ENCODE data around the gene RAB5B. TPM values are rescaled to one million over a fixed set of nuclear protein-coding genes. Genes with fewer than 3 reads are reported as not detected.

Gene RAB5B
- total and polyA plus RNA-seq, 2 donors from 2014 or later: 72.5 to 112 TPM

GRCh38 chr12:55925870-55926737 is 47.8 kb upstream of the RAB5B start:
- DNase-seq: peak in 1 of 5 donors; percentile 3
- H3K27me3 ChIP-seq (ENCODE audit: control insufficient read depth, insufficient read depth, low read length): no peaks in the 10 kb centered on the region
- peak overlapping the region; percentile 88 to 99 (median 89) for H3K4me3 ChIP-seq (ENCODE audit: low read length in 3 of 3)
- peak overlapping the region; percentile 2 to 91 (median 83) for H3K9ac ChIP-seq (ENCODE audit: low read length in 3 of 3)
- no peak for FAIRE-seq
- no peak for TF ChIP-seq CTCF (IDR thresholded peaks at IDR 0.05; ENCODE audit: borderline replicate concordance, extremely low read depth, insufficient read depth)
- intact Hi-C loops (cut with DNase I): no loop called here
- peaks cover 0 to 3% (median 2%) of the 10 kb centered on the region in 3 donors for H3K36me3 ChIP-seq (ENCODE audit: control insufficient read depth in 2 of 3, insufficient read depth in 3 of 3, low read length in 3 of 3)
- peaks cover 0 to 11% (median 3%) of the 10 kb centered on the region in 3 donors for H3K4me1 ChIP-seq (ENCODE audit: control insufficient read depth in 2 of 3, insufficient read depth in 2 of 3, low read depth in 1 of 3, low read length in 3 of 3)
- H3K27ac ChIP-seq (ENCODE audit: low read depth in 2 of 2, low read length in 2 of 2): peak overlapping the region; percentile 94 to 98
- no peaks in the 10 kb centered on the region for H3K9me3 ChIP-seq (ENCODE audit: control insufficient read depth in 2 of 3, insufficient read depth in 1 of 3, low read length in 3 of 3)

- Histone ChIP-seq H3K9ac (ENCODE audit: low read length in 3 of 3) (peak overlapping the region; percentile 83 to 100 (median 91)), H3K4me3 (ENCODE audit: low read length in 3 of 3) (peak overlapping the region; percentile 88 to 99 (median 89)), H3K4me1 (ENCODE audit: control insufficient read depth in 2 of 3, insufficient read depth in 2 of 3, low read depth in 1 of 3, low read length in 3 of 3) (peaks cover 0 to 14% (median 3%) of the 10 kb centered on the region in 3 donors), H3K36me3 (ENCODE audit: control insufficient read depth in 2 of 3, insufficient read depth in 3 of 3, low read length in 3 of 3) (peaks cover 0 to 3% (median 2%) of the 10 kb centered on the region in 3 donors), H3K27me3 (ENCODE audit: control insufficient read depth, insufficient read depth, low read length) (no peaks in the 10 kb centered on the region), H3K9me3 (ENCODE audit: control insufficient read depth in 2 of 3, insufficient read depth in 1 of 3, low read length in 3 of 3) (no peaks in the 10 kb centered on the region), H3K27ac (ENCODE audit: low read depth in 2 of 2, low read length in 2 of 2) (peak overlapping the region; percentile 94 to 98)
- intact Hi-C loops (cut with DNase I): no loop called here
- peak; percentile 94 to 98 (median 97) for DNase-seq
- peak; percentile 55 for TF ChIP-seq CTCF (IDR thresholded peaks at IDR 0.05; ENCODE audit: borderline replicate concordance, extremely low read depth, insufficient read depth)
- no peak for FAIRE-seq
These were observed 46.9 kb upstream of the RAB5B start for GRCh38 chr12:55926738-55927587.

- peak within 1 kb of the TSS; percentile 88 to 99 (median 89) for H3K4me3 ChIP-seq (ENCODE audit: low read length in 3 of 3)
- peak; percentile 2 for TF ChIP-seq CTCF (IDR thresholded peaks at IDR 0.05; ENCODE audit: borderline replicate concordance, extremely low read depth, insufficient read depth)
- DNase-seq (peak; percentile 62 to 92 (median 84)), FAIRE-seq (no peak)
- H3K27ac ChIP-seq (ENCODE audit: low read depth in 2 of 2, low read length in 2 of 2): peak within 1 kb of the TSS; percentile 94 to 98
- peaks cover 0 to 2% (median 0%) of the 10 kb centered on the region in 3 donors for H3K36me3 ChIP-seq (ENCODE audit: control insufficient read depth in 2 of 3, insufficient read depth in 3 of 3, low read length in 3 of 3)
- no peaks in the 10 kb centered on the region for H3K27me3 ChIP-seq (ENCODE audit: control insufficient read depth, insufficient read depth, low read length)
- H3K9me3 ChIP-seq (ENCODE audit: control insufficient read depth in 2 of 3, insufficient read depth in 1 of 3, low read length in 3 of 3): no peaks in the 10 kb centered on the region
- H3K9ac ChIP-seq (ENCODE audit: low read length in 3 of 3): peak within 1 kb of the TSS; percentile 83 to 100 (median 91)
- peaks cover 0 to 17% (median 3%) of the 10 kb centered on the region in 3 donors for H3K4me1 ChIP-seq (ENCODE audit: control insufficient read depth in 2 of 3, insufficient read depth in 2 of 3, low read depth in 1 of 3, low read length in 3 of 3)
- intact Hi-C loops (cut with DNase I): no loop called here
These were observed 46.0 kb upstream of the RAB5B start, which contains the start of gene PYM1 for GRCh38 chr12:55927588-55928502. Gene PYM1 (minus strand): TSS chr12:55927894. CDS start chr12:55927761, 133 bp downstream.

Data from kidney (tissue), 14 donors.